Cardiac muscle cell (in vitro differentiated cells and primary cell): ENCODE results near the gene SNX27. TPM values are rescaled to one million over a fixed set of nuclear protein-coding genes. Genes with fewer than 3 reads are reported as not detected.
A peak's percentile ranks its signal among the peaks of the same experiment; 100 is the strongest.
"Not testable (repeated sequence)": the region's sequence is repeated elsewhere in the genome, so short reads cannot be mapped to it uniquely, and the experiment has no call there.

ENCODE experiments used
- DNase-seq, 2 donors: peaks; one replicate each; pipeline versions ENCODE4 v3.0.0 to v3.0.0-alpha.2; 2010 to 2017; ENCODE audit warnings: low read depth in 1 of 2, low spot score in 1 of 2
- H3K27ac ChIP-seq: fragments of 200-600 bp; sonication (generic); 2 replicates; pipeline ENCODE4 v1.5.1; 2016
- H3K27me3 ChIP-seq: fragments of 200-600 bp; sonication (generic); 2 replicates; pipeline ENCODE4 v1.6.0; 2016; ENCODE audit warnings: control low read depth
- H3K36me3 ChIP-seq: fragments of 200-600 bp; sonication (generic); 2 replicates; pipeline ENCODE4 v1.5.1; 2016; ENCODE audit warnings: control low read depth
- H3K4me1 ChIP-seq: fragments of 200-600 bp; sonication (generic); 2 replicates; pipeline ENCODE4 v1.8.1; 2017; ENCODE audit warnings: low read depth, mild to moderate bottlenecking, mixed run types
- H3K4me3 ChIP-seq: fragments of 200-600 bp; sonication (generic); 2 replicates; pipeline ENCODE4 v1.5.1; 2016; ENCODE audit warnings: mild to moderate bottlenecking
- H3K9me3 ChIP-seq: fragments of 200-600 bp; sonication (generic); 2 replicates; pipeline ENCODE4 v1.5.1; 2017; ENCODE audit warnings: low read depth, mild to moderate bottlenecking, control low read depth
- CTCF ChIP-seq: IDR thresholded peaks from 2 replicates; pipeline ENCODE4 v1.5.1; 2012; ENCODE audit warnings: low read depth, mild to moderate bottlenecking, low read length
- polyA plus RNA-seq: library from polyadenylated mRNA; unstranded; fragments of >200 nt; fragmentation: Nextera tagmentation; extraction: Ambion mirVana; gene quantifications from 2 replicates; pipeline ENCODE4 v1.2.1, GENCODE V29; 2016
- total RNA-seq: library from RNA; depleted of rRNA; stranded (reverse); fragments of >200 nt; gene quantifications from 2 replicates; pipeline ENCODE4 v1.2.3, GENCODE V29; 2016

Gene SNX27
- total and polyA plus RNA-seq, 2 experiments from 2014 or later, result 24.4 to 34.5 TPM

GRCh38 chr1:151613282-151613780 lies 1.5 kb downstream of the SNX27 start:
- Histone ChIP-seq H3K9me3 (no peaks in the 10 kb centered on the region), H3K27me3 (no peaks in the 10 kb centered on the region), H3K4me1 (no peaks in the 10 kb centered on the region), H3K4me3 (peak overlapping the region; percentile 70), H3K36me3 (no peaks in the 10 kb centered on the region), H3K27ac (no peak overlapping the region)
- no peak for TF ChIP-seq CTCF
- peak in 1 of 2 donors; percentile 9 for DNase-seq

GRCh38 chr1:151615711-151616504 lies 4.1 kb downstream of the SNX27 start:
- Histone ChIP-seq H3K27ac (no peak overlapping the region), H3K4me3 (no peak overlapping the region), H3K9me3 (no peaks in the 10 kb centered on the region), H3K36me3 (no peaks in the 10 kb centered on the region), H3K4me1 (no peaks in the 10 kb centered on the region), H3K27me3 (no peaks in the 10 kb centered on the region)
- no peak for TF ChIP-seq CTCF
- no peak for DNase-seq

- TF ChIP-seq CTCF, result no peak
- no peaks in the 10 kb centered on the region for H3K36me3 ChIP-seq
- H3K4me1 ChIP-seq, result peaks cover 5% of the 10 kb centered on the region
- no peak overlapping the region for H3K27ac ChIP-seq
- H3K4me3 ChIP-seq, result no peak overlapping the region
- H3K9me3 ChIP-seq, result no peaks in the 10 kb centered on the region
- DNase-seq, result no peak
- no peaks in the 10 kb centered on the region for H3K27me3 ChIP-seq
Observed at GRCh38 chr1:151616505-151616849, 4.6 kb downstream of the SNX27 start.

- no peaks in the 10 kb centered on the region for H3K9me3 ChIP-seq
- H3K4me3 ChIP-seq, result no peak overlapping the region
- no peak for TF ChIP-seq CTCF
- H3K27me3 ChIP-seq, result no peaks in the 10 kb centered on the region
- H3K4me1 ChIP-seq, result peaks cover 7% of the 10 kb centered on the region
- no peaks in the 10 kb centered on the region for H3K36me3 ChIP-seq
- no peak for DNase-seq
- no peak overlapping the region for H3K27ac ChIP-seq
Observed at GRCh38 chr1:151618003-151618402, 6.2 kb downstream of the SNX27 start.

- TF ChIP-seq CTCF, result no peak
- DNase-seq, result no peak
- Histone ChIP-seq H3K4me1 (peaks cover 7% of the 10 kb centered on the region), H3K9me3 (no peaks in the 10 kb centered on the region), H3K4me3 (no peak overlapping the region), H3K36me3 (no peaks in the 10 kb centered on the region), H3K27me3 (no peaks in the 10 kb centered on the region), H3K27ac (no peak overlapping the region)
Observed at GRCh38 chr1:151618470-151618869, 6.6 kb downstream of the SNX27 start.

GRCh38 chr1:151618996-151619395 lies 7.1 kb downstream of the SNX27 start:
- not testable (repeated sequence) for H3K36me3 ChIP-seq, DNase-seq

More at GRCh38 chr1:151618996-151619395, 7.1 kb downstream of the SNX27 start:
- not testable (repeated sequence) for H3K27me3 ChIP-seq, H3K4me1 ChIP-seq, H3K9me3 ChIP-seq, H3K27ac ChIP-seq, H3K4me3 ChIP-seq
